HG02610 (cell line): ENCODE data around the gene ZNRF4.

Experiments
- ATAC-seq: cut with Tn5 transposase; IDR thresholded peaks from one replicate; pipeline ENCODE4 v1.9.1; 2021; ENCODE audit warnings: mild to moderate bottlenecking, moderate library complexity; ENCODE audit not compliant: unreplicated experiment

The ZNRF4 gene

DNA sequence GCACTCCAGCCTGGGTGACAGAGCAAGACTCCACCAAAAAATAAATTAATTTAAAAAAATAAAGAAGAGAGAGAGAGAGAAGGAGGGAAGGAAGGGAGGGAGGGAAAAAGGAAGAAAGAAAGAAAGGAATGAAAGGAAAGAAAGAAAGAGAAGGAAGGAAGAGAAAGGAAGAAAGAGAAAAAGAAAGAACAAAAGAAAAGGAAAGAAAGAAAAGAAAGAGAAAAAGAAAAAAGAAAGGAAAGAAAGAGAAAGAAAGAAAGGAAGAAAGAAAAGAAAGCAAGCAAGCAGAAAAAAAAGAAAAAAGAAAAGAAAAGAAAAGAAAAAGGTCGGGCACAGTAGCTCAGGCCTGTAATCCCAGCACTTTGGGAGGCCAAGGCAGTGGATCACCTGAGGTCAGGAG, 14.9 kb upstream of the ZNRF4 start:
- no peak for ATAC-seq

DNA sequence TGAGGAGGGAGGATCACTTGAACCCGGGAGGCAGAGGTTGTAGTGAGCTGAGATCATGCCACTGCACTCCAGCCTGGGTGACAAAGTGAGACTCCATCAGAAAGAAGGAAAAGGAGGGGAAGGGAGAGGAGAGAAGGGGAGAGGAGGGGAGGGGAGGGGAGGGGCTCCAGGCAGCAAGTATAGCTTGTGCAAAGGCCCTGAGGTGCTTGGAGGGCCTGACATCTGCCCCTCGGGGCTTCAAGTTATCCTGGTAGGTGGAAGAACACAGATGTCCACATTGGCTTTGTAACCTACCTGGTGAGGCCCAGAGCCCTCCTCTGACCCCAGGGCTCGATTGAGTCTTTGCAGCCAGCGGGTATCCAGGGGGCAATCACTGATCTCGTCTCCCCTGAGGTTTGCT, 11.5 kb upstream of the ZNRF4 start:
- no peak for ATAC-seq

DNA sequence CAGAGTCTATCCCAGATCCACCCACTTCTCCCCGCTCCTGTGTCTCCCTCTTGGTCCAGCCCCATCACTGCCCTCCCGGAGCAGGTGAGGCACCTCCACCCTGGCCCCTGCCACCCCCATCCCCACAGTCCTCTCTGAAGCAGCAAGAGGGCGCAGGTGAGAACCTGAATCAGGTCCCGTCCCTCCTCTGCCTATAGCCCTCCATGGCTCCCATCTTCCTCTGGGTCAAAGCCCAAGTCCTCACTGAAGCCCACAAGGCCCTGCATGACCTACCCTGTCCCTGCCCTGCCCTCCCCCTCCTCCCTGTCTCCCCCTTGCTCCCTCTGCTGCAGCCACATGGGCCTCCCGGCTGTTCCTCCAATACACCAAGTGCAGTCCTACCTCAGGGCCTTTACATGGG, 10.8 kb upstream of the ZNRF4 start:
- ATAC-seq = no peak

DNA sequence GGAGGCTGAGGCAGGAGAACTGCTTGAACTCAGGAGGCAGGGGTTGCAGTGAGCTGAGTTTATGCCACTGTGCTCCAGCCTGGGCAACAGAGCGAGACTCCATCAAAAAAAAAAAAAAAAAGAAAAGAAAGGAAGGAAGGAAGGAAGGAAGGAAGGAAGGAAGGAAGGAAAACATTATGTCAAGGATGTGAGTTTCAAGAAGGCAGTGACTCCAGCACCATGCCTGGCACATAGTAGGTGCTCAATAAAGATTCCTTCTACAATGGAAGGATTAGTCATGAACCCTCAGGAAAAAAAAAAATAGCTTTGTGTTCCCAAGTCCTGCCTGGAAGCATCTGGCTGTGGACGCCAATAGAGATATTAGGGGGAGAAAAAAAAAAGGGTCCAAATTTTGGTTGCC, 10.1 kb upstream of the ZNRF4 start:
- no peak for ATAC-seq

DNA sequence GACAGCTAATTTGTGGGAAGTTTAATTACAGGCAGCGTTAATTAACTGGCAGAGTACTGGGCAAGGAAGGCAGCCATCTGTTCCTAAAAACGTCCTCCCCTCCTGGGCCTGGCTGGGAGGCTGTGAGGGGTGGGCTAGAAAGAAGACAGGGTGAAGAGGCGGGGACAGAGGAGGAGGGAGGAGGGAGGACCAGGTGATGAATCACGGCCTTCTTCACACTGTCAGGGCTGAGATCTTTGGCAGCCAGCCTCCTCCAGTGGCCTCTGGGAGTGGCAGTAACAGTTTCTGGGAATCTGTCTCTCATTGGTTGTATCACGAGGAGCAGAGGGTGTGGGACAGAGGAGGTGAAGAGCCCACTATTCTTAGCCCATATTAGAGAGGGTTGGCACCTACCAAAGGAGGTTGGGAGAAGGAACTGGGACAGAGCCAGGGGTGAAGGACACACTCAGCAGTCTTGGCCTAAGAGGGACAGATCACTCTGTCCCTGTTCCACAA, 9.6 kb upstream of the ZNRF4 start:
- no peak for ATAC-seq

DNA sequence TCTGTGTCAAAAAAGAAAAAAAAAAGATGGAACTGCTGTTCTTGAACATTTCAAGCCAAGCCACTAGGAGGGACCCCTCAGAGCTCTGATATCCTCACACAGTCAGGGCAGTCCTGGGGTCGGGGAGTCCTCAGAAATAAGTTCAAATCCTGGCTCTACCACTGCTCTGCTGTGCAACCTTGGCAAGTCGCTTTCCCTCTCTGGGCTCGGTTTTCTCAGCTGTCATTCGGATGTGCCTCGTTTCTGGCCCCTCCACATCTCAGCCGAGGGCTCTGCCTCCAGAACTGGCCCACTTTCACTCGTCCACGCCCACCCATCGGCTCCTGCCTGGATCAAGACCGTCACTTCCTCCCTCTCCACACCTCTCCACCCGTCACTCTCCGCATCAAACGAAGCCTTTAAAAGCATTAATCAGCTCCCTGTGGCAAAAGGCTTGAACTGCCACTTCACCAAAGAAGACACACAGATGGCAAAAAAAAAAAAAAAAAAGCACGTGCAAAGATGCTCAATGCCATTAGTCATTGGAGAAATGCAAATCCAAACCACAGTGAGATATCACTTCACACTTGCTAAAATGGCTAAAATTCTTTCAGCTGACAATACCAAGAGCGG, 7.4 kb upstream of the ZNRF4 start:
- ATAC-seq = no peak

DNA sequence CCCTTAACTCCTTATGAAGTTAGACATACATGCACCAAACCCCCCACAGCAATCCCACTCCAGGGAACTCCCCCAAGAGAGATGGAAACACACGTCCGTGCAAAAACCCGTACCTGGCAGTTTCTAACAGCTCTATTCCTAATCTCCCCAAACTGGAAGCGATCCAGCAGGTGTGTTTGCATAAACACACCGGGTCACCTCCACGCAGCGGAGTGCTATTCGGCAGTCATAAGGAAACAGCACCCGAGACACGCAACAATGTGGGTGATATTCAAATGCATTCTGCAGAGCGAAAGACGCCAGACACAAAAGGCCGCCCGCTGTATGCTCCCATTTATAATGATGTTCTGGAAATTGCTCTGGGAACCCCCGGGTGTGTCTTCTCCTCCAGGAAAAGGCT, 6.8 kb upstream of the ZNRF4 start:
- ATAC-seq = no peak

DNA sequence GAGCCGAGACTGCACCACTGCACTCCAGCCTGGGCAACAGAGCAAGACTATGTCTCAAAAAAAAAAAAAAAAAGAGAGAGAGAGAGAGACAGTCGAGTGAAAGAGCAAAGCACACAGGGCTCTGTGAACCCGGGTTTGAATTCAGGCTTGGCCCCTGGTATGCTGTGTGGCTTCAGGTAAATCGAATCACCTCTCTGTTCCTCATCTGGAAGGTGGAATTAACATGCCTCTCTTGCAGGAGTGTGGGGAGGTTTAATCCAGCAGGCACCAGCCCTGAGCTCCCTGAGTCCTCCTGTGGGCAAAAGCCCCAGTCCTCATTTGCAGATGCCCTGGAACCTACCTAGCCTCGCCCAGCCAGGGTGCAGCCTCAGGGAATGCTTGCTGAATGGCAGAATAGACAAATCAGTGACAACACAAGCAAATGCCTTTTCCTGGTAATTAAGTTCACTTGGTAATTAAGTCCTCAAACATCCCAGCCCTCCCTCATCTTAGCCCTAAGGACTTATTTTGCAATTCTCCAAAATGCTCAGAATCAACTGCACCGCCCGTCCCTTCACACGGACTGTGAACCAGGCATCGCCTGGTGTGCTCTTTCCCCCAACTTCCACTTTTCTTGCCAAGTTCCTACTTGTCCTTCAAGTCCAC, 4.6 kb upstream of the ZNRF4 start:
- ATAC-seq = no peak

DNA sequence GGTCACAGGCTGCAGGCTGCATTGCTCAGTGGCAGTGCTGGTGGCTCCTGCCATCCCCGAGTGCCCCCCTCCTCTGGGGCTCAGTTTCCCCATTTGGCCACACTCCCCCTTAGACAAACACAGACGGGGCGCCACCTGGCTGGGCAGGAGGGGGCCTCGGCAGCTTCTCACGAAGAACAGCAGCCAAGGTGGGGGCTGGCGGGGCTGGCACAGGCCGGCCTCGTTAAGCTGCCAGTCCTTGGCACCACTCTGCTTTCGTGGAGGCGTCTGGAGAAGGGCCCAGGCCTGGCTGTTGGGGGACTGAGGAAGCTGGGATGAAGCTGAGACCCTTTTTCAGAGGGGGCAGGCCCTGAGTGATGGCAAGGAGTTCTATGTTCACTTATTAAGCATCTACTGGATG, 3.7 kb upstream of the ZNRF4 start:
- ATAC-seq = no peak

DNA sequence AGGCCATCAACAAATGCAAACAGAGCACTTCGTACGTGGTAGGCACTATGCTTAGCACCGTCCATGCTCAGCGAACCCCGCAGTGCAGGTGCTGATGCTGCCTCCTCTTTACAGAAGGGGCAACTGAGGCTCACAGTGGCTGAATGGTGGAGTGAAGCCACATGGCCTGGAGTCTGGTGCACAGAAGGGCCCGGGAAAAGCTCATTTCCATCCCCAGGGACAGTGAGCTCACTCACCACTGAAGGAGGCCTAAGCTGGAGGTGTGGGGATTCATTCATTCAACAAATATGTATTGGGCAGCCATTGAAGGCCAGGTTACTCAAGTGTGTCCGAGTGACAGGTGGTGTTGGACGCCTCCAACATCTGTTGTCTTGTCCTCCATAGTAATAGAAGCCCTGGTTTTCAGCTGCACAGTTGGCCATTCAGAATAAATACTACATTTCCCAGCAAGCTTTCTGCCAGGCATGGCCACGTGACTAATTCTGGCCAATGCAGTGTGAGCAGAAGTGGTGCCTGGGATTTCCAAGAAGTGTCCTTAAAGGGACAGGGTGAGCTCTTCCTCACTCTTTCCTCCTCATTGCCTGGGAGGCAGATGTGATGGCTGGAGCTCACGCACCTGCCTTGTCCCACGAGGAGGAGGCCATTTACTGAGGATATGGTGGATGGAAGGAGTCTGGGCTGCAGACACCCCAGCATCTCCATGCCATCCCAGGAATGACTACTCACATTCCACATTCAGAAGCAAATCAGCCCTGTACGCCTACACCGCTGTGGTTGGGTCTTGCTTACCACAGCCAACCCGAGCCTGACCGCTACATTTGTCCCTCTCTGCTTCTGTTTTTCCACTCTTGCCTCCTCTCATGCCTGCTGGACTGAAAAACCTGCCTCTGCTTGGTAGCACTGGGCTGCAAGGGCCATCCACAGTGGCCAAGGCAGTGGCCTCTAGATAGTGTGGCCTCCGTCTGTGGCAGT, 2.3 kb upstream of the ZNRF4 start:
- ATAC-seq = no peak

DNA sequence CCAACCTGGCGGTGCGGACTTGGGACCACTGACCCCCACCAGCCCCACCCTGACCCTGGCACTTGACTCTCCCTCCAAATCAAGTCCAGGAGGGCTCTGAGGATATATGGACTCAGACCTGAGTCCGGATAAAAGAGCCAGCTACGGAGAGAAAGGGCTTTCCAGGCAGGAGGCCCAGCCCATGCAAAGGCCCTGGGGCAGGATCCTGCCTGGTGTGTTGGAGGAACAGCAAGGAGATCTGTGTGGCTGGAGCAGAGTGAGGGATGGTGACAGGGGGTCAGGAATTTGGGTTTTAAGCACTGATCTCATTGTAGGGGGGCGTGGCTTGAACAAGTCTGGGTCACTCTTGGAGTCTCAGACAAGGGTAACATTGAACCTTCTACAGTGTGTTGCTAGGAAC, 474 bp upstream of the ZNRF4 start:
- ATAC-seq = no peak

DNA sequence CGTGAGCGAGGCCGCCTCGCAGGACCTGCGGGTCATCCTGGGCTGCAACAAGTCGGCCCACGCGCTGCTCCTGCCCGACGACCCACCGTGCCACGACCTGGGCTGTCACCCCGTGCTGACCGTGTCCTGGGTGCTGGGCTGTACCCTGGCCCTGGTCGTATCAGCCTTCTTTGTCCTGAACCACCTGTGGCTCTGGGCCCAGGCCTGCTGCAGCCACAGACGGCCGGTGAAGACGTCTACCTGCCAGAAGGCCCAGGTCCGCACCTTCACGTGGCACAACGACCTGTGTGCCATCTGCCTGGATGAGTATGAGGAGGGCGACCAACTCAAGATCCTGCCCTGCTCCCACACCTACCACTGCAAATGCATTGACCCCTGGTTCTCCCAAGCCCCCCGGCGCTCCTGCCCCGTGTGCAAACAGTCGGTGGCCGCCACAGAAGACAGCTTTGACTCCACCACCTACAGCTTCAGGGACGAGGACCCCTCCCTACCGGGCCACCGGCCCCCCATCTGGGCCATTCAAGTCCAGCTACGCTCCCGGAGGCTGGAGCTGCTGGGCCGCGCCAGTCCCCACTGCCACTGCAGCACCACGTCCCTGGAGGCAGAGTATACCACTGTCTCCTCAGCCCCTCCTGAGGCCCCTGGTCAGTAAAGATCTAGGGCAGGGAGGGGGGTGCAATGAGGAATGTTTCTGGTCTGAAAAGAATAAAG, 1.1 kb downstream of the ZNRF4 start:
- no peak for ATAC-seq

DNA sequence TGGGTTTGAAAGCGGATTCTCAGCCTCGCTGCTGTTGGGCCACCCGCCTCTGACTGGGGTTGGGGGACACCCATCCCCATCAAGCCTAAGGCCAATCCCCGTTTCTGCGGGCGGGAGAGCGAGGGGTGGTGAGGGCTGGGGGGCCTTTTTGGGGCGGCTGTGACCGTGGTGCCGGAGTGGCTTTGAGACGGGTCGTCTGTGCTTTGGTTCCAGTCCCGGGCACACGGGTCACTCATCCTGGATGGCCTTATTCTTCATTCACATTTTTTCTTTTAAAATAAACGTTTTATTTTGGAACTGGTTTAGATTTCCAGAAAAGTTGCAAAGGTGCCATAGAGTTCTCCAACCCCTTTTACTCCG, 1.6 kb downstream of the ZNRF4 start:
- no peak for ATAC-seq

DNA sequence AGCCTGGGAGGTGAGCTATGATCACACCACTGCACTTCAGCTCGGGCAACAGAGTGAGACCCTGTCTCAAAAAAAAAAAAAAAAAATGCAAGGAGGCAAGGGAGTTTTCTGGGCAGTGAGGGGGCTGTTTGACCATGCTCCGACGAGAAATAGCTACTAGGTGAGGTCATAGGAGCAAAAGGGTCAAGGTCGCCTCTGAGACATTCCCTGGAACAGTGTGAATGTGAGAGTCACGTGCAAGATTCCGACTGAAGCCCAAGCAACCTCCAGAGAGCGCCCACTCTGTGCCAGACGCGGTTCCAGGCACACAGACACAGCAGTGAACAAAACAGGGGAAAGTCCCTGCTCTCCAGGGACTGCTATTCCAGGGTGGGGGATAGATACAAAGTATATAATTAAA, 2.5 kb downstream of the ZNRF4 start:
- ATAC-seq = no peak

DNA sequence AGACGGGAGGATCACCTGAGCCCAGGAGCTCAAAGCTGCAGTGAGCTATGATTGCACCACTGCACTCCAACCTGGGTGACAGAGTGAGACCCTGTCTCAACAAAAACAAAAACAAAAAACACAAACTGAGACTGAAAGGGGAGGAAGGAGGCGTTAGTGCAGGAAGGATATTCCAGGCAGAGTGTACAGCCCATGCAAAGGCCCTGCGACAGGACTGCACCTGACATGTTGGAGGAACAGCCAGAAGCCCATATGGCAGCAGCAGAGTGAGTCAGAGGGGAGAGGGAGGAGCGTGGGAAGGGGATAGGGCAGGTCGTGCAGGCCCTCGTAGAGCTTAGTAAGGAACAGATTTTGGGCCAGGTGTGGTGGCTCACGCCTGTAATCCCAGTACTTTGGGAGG, 3.2 kb downstream of the ZNRF4 start:
- no peak for ATAC-seq

DNA sequence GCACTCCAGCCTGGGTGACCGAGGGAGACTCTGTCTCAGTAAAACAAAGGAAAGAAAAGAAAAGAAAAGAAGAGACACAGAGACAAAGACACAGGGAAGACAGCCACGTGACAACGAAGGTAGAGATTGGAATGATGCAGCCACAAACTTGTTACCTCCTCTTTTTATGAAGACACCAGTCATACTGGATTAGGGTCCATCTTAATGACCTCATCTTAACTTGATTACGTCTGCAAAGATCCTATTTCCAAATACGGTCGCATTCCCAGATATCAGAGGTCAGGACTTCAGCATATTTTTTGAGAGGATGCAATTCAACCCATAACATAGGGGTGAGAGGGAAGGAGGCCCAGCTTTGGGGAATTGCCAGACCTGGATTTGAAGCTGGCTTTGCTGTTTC, 4.1 kb downstream of the ZNRF4 start:
- no peak for ATAC-seq

DNA sequence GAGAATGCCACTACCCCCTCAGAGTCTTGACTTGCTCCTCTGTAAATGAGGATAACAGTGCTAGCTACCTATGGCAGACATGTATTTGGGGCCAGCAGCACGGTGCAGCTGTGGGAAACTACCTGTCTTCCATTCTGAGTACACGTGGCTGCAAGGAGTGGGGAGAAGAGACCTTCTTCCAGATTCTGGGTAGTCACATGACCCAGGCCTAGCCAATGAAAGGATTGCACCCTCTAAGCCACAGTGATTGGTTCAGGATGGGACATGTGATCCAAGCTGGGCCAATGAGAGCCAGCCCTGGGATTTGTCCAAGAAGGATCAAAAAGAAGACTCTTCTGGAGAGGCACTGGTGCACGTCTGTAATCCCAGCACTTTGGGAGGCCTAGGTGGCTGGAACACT, 5.5 kb downstream of the ZNRF4 start:
- no peak for ATAC-seq

DNA sequence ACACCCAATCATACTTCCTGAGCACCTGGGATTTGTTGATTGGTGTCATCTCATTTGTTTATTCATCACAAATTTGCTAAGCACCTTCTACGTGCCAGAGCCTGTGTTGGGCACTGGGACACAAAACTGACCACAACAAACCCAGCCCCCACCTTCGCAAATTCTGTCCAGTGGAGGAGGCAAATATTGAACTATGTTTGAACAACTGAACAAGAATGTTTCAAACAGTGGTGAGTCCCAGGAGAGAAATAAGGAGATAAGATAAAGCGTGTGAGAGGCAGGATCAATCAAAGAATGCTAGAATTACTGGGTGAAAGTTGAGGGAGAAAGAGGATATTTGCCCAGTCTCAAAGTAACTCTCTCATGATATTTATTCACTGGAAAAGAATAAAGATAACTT, 8.7 kb downstream of the ZNRF4 start:
- ATAC-seq = no peak

DNA sequence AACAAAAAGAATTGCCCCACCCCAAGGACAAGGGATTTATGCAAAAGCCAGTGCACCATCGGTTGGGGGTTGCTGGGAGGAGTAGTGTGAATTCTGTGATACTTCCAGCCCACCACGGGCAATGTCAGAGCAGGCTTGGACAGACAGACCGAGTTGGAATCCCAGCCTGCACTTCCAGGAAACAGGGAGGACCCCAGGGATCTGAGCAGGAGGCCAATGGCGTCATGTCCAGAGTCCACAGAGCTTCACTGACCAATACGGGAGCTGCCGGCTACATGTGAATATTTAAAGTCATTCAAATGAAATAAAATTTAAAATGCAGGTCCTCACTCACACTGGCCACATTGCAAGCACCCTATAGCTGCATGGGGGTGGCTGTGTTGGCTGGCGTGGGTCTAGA, 10.9 kb downstream of the ZNRF4 start:
- ATAC-seq = no peak

DNA sequence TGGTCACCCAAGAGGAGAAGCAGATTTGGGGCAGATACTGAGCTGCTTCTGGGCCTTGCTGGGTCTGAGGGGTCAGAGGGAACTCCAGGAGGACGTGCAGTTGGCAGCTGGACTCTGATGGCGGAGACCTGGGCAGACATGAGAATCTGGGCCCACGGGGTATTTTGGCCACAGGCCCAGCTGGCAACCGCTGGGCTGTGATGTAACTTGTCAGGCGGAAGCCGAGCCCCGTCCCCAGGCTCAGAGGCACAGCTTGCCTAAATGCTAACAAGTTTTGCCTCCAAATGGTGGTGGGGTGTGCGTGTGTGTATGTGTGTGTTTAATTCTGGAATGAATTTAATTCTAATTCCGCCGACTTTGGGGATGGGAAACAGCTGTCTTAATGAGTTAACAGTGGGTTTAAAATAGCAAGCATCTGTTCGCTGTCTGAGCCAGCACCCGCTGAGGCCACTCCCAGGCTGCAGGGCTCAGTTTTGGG, 11.6 kb downstream of the ZNRF4 start:
- ATAC-seq = no peak

DNA sequence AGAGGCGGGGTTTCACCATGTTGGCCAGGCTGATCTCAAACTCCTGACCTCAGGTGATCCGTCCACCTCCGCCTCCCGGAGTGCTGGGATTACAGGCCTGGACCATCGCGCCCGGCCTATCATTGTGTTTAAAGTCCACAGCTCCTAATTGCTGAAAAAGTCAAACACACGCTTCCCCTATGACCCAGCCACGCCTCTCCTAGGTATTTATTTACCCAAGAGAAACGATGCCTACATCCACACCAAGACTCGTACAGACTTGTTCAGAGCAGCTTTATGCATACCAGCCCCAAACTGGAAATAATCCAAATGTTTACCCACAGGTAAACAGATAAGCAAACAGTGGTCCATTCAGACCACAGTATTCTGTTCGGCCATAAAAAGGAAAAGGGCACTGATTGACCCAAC, 15.1 kb downstream of the ZNRF4 start:
- ATAC-seq = no peak
